K562 (cell line): Measurements from ENCODE around the gene POLG. TPM values are rescaled to one million over a fixed set of nuclear protein-coding genes. Genes with fewer than 3 reads are reported as not detected.

Source experiments
- BDP1 ChIP-seq: IDR thresholded peaks from 3 replicates; pipeline ENCODE4 v1.6.1; 2011; ENCODE audit not compliant: insufficient read length, insufficient read depth
- CBX2 ChIP-seq: fragments of 200-600 bp; sonication (generic); IDR thresholded peaks from one replicate; pipeline ENCODE4 v1.6.1; 2012; ENCODE audit warnings: mild to moderate bottlenecking, low read length, inconsistent platforms; ENCODE audit not compliant: insufficient read depth, poor library complexity, severe bottlenecking
- FIP1L1 ChIP-seq: fragments of 200-400 bp; formaldehyde crosslinking; IDR thresholded peaks from 2 replicates; pipeline ENCODE4 v1.6.1; 2018; ENCODE audit warnings: mild to moderate bottlenecking, low read depth, low read length; ENCODE audit not compliant: poor library complexity, severe bottlenecking
- HDAC2 ChIP-seq: fragments of 450-650 bp; IDR thresholded peaks from 2 replicates; pipeline ENCODE4 v1.6.1; 2016; ENCODE audit warnings: mild to moderate bottlenecking
- HMG20A ChIP-seq: fragments of 450-650 bp; formaldehyde crosslinking; conservative IDR thresholded peaks from 2 replicates; pipeline ENCODE4 v1.4.0; 2020; ENCODE audit warnings: mild to moderate bottlenecking, mixed read lengths
- KAT7 ChIP-seq: sonication (generic); formaldehyde crosslinking; IDR thresholded peaks from 2 replicates; pipeline ENCODE4 v1.8.0; 2022; ENCODE audit warnings: missing genetic modification reagents, mild to moderate bottlenecking, borderline replicate concordance
- KDM5B ChIP-seq: fragments of 200-600 bp; sonication (generic); IDR thresholded peaks from 2 replicates; pipeline ENCODE4 v1.6.1; 2012; ENCODE audit warnings: low read depth, mild to moderate bottlenecking, moderate library complexity, low read length, control low read depth, inconsistent platforms; ENCODE audit not compliant: insufficient replicate concordance
- NR2F6 ChIP-seq: fragments of 450-650 bp; formaldehyde crosslinking; IDR thresholded peaks from 2 replicates; pipeline ENCODE4 v1.4.0; 2020; ENCODE audit warnings: mild to moderate bottlenecking
- NR4A1 ChIP-seq, 2 experiments: fragments of 250-450 bp in 1 of 2; fragments of 450-650 bp in 1 of 2; sonication (Bioruptor Pico) in 1 of 2; IDR thresholded peaks; 2 replicates each; pipeline versions ENCODE4 v1.4.0 to v1.6.1; 2016 to 2020; ENCODE audit warnings: mild to moderate bottlenecking in 2 of 2, missing compliant biosample characterization in 1 of 2, missing genetic modification characterization in 1 of 2, moderate library complexity in 1 of 2
- POLR2B ChIP-seq: fragments of 450-650 bp; IDR thresholded peaks from 2 replicates; pipeline ENCODE4 v1.6.1; 2018; ENCODE audit warnings: low read depth; ENCODE audit not compliant: partially characterized antibody
- RBM25 ChIP-seq: fragments of 200-400 bp; formaldehyde crosslinking; IDR thresholded peaks from 2 replicates; pipeline ENCODE4 v1.6.1; 2018; ENCODE audit warnings: low read length, low read depth, moderate library complexity; ENCODE audit not compliant: severe bottlenecking
- SNIP1 ChIP-seq: fragments of 450-650 bp; IDR thresholded peaks from 2 replicates; pipeline ENCODE4 v1.7.1; 2017; ENCODE audit warnings: low read depth, mild to moderate bottlenecking
- TCF7 ChIP-seq: sonication (generic); IDR thresholded peaks from 2 replicates; pipeline ENCODE4 v1.6.1; 2016; ENCODE audit warnings: antibody characterized with exemption, borderline replicate concordance
- TCF7L2 ChIP-seq: fragments of 150-350 bp; IDR thresholded peaks from 2 replicates; pipeline ENCODE4 v1.6.1; 2016; ENCODE audit warnings: low read depth, mild to moderate bottlenecking, low read length, moderate library complexity
- TRIM24 ChIP-seq, 2 experiments: fragments of 450-650 bp; IDR thresholded peaks; 2 replicates each; pipeline ENCODE4 v1.6.1; 2016
- TSC22D4 ChIP-seq: fragments of 450-650 bp; IDR thresholded peaks from 2 replicates; pipeline ENCODE4 v1.6.1; 2016; ENCODE audit warnings: missing genetic modification characterization, missing biosample characterization, control low read depth
- ZFP1 ChIP-seq: fragments of 450-650 bp; formaldehyde crosslinking; IDR thresholded peaks from 2 replicates; pipeline ENCODE4 v1.4.0; 2020; ENCODE audit warnings: mild to moderate bottlenecking, mixed read lengths
- ZFX ChIP-seq: sonication (generic); formaldehyde crosslinking; IDR thresholded peaks from 2 replicates; pipeline ENCODE4 v1.8.0; 2022; ENCODE audit warnings: mild to moderate bottlenecking, missing genetic modification reagents, moderate library complexity
- ZNF165 ChIP-seq: fragments of 250-450 bp; sonication (Bioruptor Pico); IDR thresholded peaks from 2 replicates; pipeline ENCODE4 v1.4.0; 2020; ENCODE audit warnings: borderline replicate concordance
- ZNF347 ChIP-seq: fragments of 450-650 bp; formaldehyde crosslinking; IDR thresholded peaks from 2 replicates; pipeline ENCODE4 v1.4.0; 2020; ENCODE audit warnings: low read depth, mild to moderate bottlenecking, moderate library complexity
- ZNF695 ChIP-seq: fragments of 450-650 bp; formaldehyde crosslinking; IDR thresholded peaks from 2 replicates; pipeline ENCODE4 v1.4.0; 2020; ENCODE audit warnings: mild to moderate bottlenecking, moderate library complexity
- polyA plus RNA-seq, 8 experiments: library from polyadenylated mRNA; depleted of rRNA in 4 of 8; stranded (reverse) in 5 of 8; unstranded in 3 of 8; fragments of >200 nt; fragmentation: Nextera tagmentation in 2 of 8; fragmentation: Illumina TruSeq in 1 of 8; extraction: Ambion mirVana in 2 of 8; extraction: Trizol in 1 of 8; gene quantifications; 2 replicates each; pipeline versions ENCODE4 v1.2.1 to v1.2.3, GENCODE V29; 2011 to 2014; ENCODE audit warnings: inconsistent platforms in 1 of 8, missing spikeins in 1 of 8
- total RNA-seq, 7 experiments: library from RNA; depleted of rRNA in 6 of 7; stranded (reverse); fragments of >200 nt in 6 of 7; fragmentation: Illumina TruSeq in 2 of 7; extraction: Trizol in 2 of 7; gene quantifications; 2 replicates each; pipeline versions ENCODE4 v1.2.1 to v1.2.3, GENCODE V29; 2011 to 2021; ENCODE audit warnings: low replicate concordance in 1 of 7
- TF ChIP-seq, protein P1 (sequence below), 2 experiments: fragments of 450-650 bp in 1 of 2; sonication (generic) in 1 of 2; formaldehyde crosslinking; conservative IDR thresholded peaks; 2 replicates each; pipeline versions ENCODE4 v1.4.0 to v1.8.1; 2020 to 2022; ENCODE audit warnings: mild to moderate bottlenecking in 1 of 2, missing genetic modification reagents in 1 of 2
- TF ChIP-seq, protein P2 (sequence below): conservative IDR thresholded peaks from 2 replicates; pipeline ENCODE4 v1.6.1; 2011; ENCODE audit warnings: low read depth, mild to moderate bottlenecking, low read length; ENCODE audit not compliant: control insufficient read depth
- TF ChIP-seq, protein P3 (sequence below): fragments of 250-450 bp; sonication (Bioruptor Pico); IDR thresholded peaks from 2 replicates; pipeline ENCODE4 v1.5.0; 2020; ENCODE audit warnings: mild to moderate bottlenecking, borderline replicate concordance

Gene POLG
- total and polyA plus RNA-seq, 9 of the 15 experiments (the other 6 are each of a cell fraction or from before 2014, with no cell fraction given): 15.2 to 83.8 (median 38.6) TPM

DNA sequence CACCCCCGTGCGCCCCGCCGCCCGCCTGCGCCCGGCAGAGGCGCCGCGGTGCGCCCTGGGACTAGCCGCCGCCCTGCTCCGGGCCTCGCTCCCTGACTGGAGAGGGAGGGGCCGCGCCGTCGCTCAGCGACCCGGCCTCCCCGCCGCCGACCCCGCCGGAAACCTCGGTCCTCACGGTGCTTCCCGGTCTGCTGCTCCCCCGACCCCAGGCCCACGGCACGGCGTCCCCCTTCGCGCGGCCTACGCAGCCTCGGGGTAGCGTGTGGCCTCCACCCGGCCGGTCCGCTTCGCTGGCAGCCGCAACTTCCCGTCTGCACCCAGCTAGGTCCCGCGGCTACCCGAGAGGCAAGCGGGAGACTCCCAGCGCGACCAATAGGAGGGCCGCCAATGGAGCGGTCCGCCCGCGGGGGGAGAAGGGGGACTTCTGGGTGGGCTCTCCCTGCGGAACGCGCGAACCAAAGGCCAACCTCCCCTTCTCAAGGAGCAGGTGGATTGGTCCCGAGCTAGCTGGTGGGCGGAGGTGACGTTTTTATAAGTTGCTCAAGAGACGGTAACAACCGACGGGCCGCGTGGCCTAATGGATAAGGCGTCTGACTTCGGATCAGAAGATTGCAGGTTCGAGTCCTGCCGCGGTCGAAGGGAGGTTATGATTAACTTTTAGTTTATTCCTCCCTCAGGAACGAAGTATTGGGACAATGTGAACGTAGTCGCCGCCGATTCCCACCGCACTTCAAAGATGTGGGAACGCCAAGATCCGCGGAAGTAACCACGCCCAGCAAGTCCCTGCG lies at the start of gene POLG (continued):
- TF ChIP-seq, protein P1, sequence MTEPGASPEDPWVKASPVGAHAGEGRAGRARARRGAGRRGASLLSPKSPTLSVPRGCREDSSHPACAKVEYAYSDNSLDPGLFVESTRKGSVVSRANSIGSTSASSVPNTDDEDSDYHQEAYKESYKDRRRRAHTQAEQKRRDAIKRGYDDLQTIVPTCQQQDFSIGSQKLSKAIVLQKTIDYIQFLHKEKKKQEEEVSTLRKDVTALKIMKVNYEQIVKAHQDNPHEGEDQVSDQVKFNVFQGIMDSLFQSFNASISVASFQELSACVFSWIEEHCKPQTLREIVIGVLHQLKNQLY (CRISPR knock-in tag; conservative IDR thresholded peaks at IDR 0.05): no peak
- no peak for TF ChIP-seq ZNF695 (CRISPR knock-in tag)
- peak; percentile 100 for TF ChIP-seq TCF7L2
- no peak for TF ChIP-seq ZNF165 (CRISPR knock-in tag)
- TF ChIP-seq BDP1: peak; percentile 86
- no peak for TF ChIP-seq SNIP1
- peak; percentile 100 for TF ChIP-seq ZFX (CRISPR knock-in tag)
- peak; percentile 97 for TF ChIP-seq POLR2B
- TF ChIP-seq ZFP1 (CRISPR knock-in tag): no peak
- TF ChIP-seq, protein P2, sequence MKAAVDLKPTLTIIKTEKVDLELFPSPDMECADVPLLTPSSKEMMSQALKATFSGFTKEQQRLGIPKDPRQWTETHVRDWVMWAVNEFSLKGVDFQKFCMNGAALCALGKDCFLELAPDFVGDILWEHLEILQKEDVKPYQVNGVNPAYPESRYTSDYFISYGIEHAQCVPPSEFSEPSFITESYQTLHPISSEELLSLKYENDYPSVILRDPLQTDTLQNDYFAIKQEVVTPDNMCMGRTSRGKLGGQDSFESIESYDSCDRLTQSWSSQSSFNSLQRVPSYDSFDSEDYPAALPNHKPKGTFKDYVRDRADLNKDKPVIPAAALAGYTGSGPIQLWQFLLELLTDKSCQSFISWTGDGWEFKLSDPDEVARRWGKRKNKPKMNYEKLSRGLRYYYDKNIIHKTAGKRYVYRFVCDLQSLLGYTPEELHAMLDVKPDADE: peak; percentile 85
- TF ChIP-seq ZNF347 (CRISPR knock-in tag): no peak
- peak in 1 of 2 experiments; percentile 83; a peak in 2 of 4 replicates for TF ChIP-seq TRIM24 (IDR thresholded peaks at IDR 0.05)
- TF ChIP-seq NR4A1 (CRISPR knock-in tag; IDR thresholded peaks at IDR 0.05): no peak
- TF ChIP-seq NR4A1 (tag; IDR thresholded peaks at IDR 0.05): no peak
- TF ChIP-seq, protein P3, sequence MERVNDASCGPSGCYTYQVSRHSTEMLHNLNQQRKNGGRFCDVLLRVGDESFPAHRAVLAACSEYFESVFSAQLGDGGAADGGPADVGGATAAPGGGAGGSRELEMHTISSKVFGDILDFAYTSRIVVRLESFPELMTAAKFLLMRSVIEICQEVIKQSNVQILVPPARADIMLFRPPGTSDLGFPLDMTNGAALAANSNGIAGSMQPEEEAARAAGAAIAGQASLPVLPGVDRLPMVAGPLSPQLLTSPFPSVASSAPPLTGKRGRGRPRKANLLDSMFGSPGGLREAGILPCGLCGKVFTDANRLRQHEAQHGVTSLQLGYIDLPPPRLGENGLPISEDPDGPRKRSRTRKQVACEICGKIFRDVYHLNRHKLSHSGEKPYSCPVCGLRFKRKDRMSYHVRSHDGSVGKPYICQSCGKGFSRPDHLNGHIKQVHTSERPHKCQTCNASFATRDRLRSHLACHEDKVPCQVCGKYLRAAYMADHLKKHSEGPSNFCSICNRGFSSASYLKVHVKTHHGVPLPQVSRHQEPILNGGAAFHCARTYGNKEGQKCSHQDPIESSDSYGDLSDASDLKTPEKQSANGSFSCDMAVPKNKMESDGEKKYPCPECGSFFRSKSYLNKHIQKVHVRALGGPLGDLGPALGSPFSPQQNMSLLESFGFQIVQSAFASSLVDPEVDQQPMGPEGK: no peak
- TF ChIP-seq HMG20A (CRISPR knock-in tag): no peak
- peak; percentile 82; the same call in 1 of the 2 replicates for TF ChIP-seq TCF7
- peak; percentile 99 for TF ChIP-seq KDM5B
- TF ChIP-seq FIP1L1: peak; percentile 57
- TF ChIP-seq NR2F6 (CRISPR knock-in tag): no peak
- TF ChIP-seq TSC22D4 (tag): no peak
- peak; percentile 64 for TF ChIP-seq RBM25
- TF ChIP-seq CBX2: no peak
- peak; percentile 51; the same call in 1 of the 2 replicates for TF ChIP-seq KAT7 (CRISPR knock-in tag)
- no peak; the same call in 1 of the 2 replicates for TF ChIP-seq HDAC2
